K562 (cell line): ENCODE results near the gene PRKCQ.

Source experiments
- EZH2 ChIP-seq: IDR thresholded peaks from 2 replicates; pipeline ENCODE4 v1.6.1; 2012; ENCODE audit warnings: low read depth, mild to moderate bottlenecking, inconsistent platforms, low read length, borderline replicate concordance
- RBBP5 ChIP-seq: fragments of 200-600 bp; sonication (generic); IDR thresholded peaks from 2 replicates; pipeline ENCODE4 v1.6.1; 2012; ENCODE audit warnings: borderline replicate concordance, mild to moderate bottlenecking, low read length, control low read depth, inconsistent platforms; ENCODE audit not compliant: insufficient read depth, poor library complexity, severe bottlenecking
- TF ChIP-seq, protein P1 (sequence below), 3 experiments: IDR thresholded peaks in 2 of 3; conservative IDR thresholded peaks in 1 of 3; 2 replicates each; pipeline ENCODE4 v1.5.1; 2011 to 2012; ENCODE audit warnings: low read length in 3 of 3, mild to moderate bottlenecking in 3 of 3, control low read depth in 2 of 3, improper control_type of control experiment in 1 of 3, inconsistent platforms in 1 of 3, low read depth in 1 of 3, mixed read lengths in 1 of 3, moderate library complexity in 1 of 3; ENCODE audit not compliant: insufficient read depth in 2 of 3

DNA sequence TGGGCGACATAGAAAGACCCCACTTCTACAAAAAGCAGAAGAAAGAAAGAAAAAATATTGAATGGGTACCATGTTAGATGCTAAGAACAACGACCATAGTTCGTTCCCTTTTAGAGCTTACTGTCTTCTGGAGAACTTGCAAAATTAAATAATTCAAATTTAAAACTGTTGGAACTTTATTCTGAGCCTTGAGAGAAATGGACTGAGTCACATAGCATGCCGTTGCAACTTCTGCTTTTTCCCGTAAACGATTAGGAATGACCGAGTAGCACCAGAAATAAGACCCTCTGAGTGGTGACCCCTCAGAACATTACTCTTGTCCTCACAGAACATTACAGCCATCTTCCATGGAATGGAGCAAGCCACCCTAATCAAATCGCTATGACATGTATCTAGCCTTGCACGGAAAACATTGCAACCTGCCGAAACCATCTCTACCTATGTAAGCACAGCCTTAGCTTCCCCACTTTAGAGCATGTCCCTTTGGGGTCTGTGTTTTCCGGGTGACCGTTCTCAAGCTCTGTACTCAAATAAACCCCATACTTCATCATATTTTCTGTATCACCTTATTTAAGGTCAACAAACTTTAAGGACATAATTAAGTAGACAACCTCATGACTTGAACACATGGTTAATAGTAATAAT, 179.1 kb downstream of the PRKCQ start:
- no peak for TF ChIP-seq EZH2
- TF ChIP-seq, protein P1, sequence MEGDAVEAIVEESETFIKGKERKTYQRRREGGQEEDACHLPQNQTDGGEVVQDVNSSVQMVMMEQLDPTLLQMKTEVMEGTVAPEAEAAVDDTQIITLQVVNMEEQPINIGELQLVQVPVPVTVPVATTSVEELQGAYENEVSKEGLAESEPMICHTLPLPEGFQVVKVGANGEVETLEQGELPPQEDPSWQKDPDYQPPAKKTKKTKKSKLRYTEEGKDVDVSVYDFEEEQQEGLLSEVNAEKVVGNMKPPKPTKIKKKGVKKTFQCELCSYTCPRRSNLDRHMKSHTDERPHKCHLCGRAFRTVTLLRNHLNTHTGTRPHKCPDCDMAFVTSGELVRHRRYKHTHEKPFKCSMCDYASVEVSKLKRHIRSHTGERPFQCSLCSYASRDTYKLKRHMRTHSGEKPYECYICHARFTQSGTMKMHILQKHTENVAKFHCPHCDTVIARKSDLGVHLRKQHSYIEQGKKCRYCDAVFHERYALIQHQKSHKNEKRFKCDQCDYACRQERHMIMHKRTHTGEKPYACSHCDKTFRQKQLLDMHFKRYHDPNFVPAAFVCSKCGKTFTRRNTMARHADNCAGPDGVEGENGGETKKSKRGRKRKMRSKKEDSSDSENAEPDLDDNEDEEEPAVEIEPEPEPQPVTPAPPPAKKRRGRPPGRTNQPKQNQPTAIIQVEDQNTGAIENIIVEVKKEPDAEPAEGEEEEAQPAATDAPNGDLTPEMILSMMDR (IDR thresholded peaks at IDR 0.05 in 2 of 3, conservative IDR thresholded peaks at IDR 0.05 in 1 of 3; ENCODE audit: insufficient read depth in 2 of 3, low read depth in 1 of 3, low read length in 3 of 3), result no peak
- TF ChIP-seq RBBP5, result no peak
